Measurements from ENCODE around the gene SNED1. TPM values are rescaled to one million over a fixed set of nuclear protein-coding genes. Genes with fewer than 3 reads are reported as not detected.

SNED1 gene
- total RNA-seq, 1 experiment from 2014 or later = 2.8 TPM

GRCh38 chr2:240981280-240981679 is 17.1 kb upstream of the SNED1 start:
- H3F3A ChIP-seq (ENCODE audit: insufficient read depth, low read depth) = no peaks in the 10 kb centered on the region
- intact Hi-C loops (cut with micrococcal nuclease; ENCODE audit: unreplicated experiment) = no loop called here
- no peaks in the 10 kb centered on the region for H3K36me3 ChIP-seq (ENCODE audit: low read depth)
- no peaks in the 10 kb centered on the region for H3K79me2 ChIP-seq (ENCODE audit: low read depth)
- no peak overlapping the region for H2AFZ ChIP-seq
- no peak overlapping the region for H3K4me2 ChIP-seq
- no TSS peak for BruUV-seq (replicated peaks)
- H3K4me3 ChIP-seq = no peak overlapping the region
- TF ChIP-seq EZH2 (IDR thresholded peaks at IDR 0.05; ENCODE audit: low read depth) = no peak
- no peak for TF ChIP-seq CTCF (conservative IDR thresholded peaks at IDR 0.05)
- no peak for DNase-seq
- CTCF ChIA-PET = no interaction called here
- H3K27me3 ChIP-seq (ENCODE audit: insufficient read depth, low read depth) = peaks cover 31% of the 10 kb centered on the region
- H3K9me3 ChIP-seq (ENCODE audit: insufficient read depth, low read depth) = no peaks in the 10 kb centered on the region
- H4K20me1 ChIP-seq (ENCODE audit: insufficient read depth) = no peaks in the 10 kb centered on the region
- H3K9me2 ChIP-seq (ENCODE audit: insufficient read depth) = no peaks in the 10 kb centered on the region
- POLR2A ChIA-PET (ENCODE audit: unreplicated experiment) = no interaction called here
- no peaks in the 10 kb centered on the region for H3K4me1 ChIP-seq (replicated peaks; ENCODE audit: insufficient read depth)
- H3K27ac ChIP-seq = no peak overlapping the region

GRCh38 chr2:240981871-240982800 is 16.3 kb upstream of the SNED1 start:
- CTCF ChIA-PET = no interaction called here
- POLR2A ChIA-PET (ENCODE audit: unreplicated experiment) = interaction anchor here (0.8 kb wide), 1 partner anchor 11 kb away, joined by 5 read pairs; no protein-coding TSS in a partner anchor
- BruUV-seq (replicated peaks) = no TSS peak

GRCh38 chr2:240982821-240983281 is 15.6 kb upstream of the SNED1 start:
- intact Hi-C loops (cut with micrococcal nuclease; ENCODE audit: unreplicated experiment) = no loop called here
- CTCF ChIA-PET = interaction anchor here (0.7 kb wide), 1 partner anchor 67 kb away, joined by 4 read pairs; no protein-coding TSS in a partner anchor
- H2AFZ ChIP-seq = no peak overlapping the region

More at GRCh38 chr2:240981871-240982800, 16.3 kb upstream of the SNED1 start:
- Histone ChIP-seq H3K27ac (no peak overlapping the region), H3K9me3 (ENCODE audit: insufficient read depth, low read depth) (no peaks in the 10 kb centered on the region), H3K4me2 (no peak overlapping the region), H3K4me1 (replicated peaks; ENCODE audit: insufficient read depth) (peaks cover 6% of the 10 kb centered on the region; the same call in 1 of the 2 replicates), H2AFZ (no peak overlapping the region), H3K9me2 (ENCODE audit: insufficient read depth) (no peaks in the 10 kb centered on the region), H4K20me1 (ENCODE audit: insufficient read depth) (no peaks in the 10 kb centered on the region), H3K4me3 (no peak overlapping the region), H3K36me3 (ENCODE audit: low read depth) (no peaks in the 10 kb centered on the region), H3F3A (ENCODE audit: insufficient read depth, low read depth) (no peaks in the 10 kb centered on the region), H3K79me2 (ENCODE audit: low read depth) (no peaks in the 10 kb centered on the region), H3K27me3 (ENCODE audit: insufficient read depth, low read depth) (peaks cover 31% of the 10 kb centered on the region)
- TF ChIP-seq EZH2 (IDR thresholded peaks at IDR 0.05; ENCODE audit: low read depth) (no peak), CTCF (conservative IDR thresholded peaks at IDR 0.05) (no peak)
- intact Hi-C loops (cut with micrococcal nuclease; ENCODE audit: unreplicated experiment) = no loop called here
- DNase-seq = no peak

More at GRCh38 chr2:240982821-240983281, 15.6 kb upstream of the SNED1 start:
- no peaks in the 10 kb centered on the region for H3K9me3 ChIP-seq (ENCODE audit: insufficient read depth, low read depth)
- no peaks in the 10 kb centered on the region for H3K9me2 ChIP-seq (ENCODE audit: insufficient read depth)
- H3K79me2 ChIP-seq (ENCODE audit: low read depth) = no peaks in the 10 kb centered on the region
- no peaks in the 10 kb centered on the region for H3K36me3 ChIP-seq (ENCODE audit: low read depth)
- POLR2A ChIA-PET (ENCODE audit: unreplicated experiment) = no interaction called here
- 0 out of 2 replicates have a peak overlapping the region, but pooled peaks have one; percentile 49 for H3K4me2 ChIP-seq
- no TSS peak for BruUV-seq (replicated peaks)
- no peak for DNase-seq
- peaks cover 31% of the 10 kb centered on the region for H3K27me3 ChIP-seq (ENCODE audit: insufficient read depth, low read depth)
- H3F3A ChIP-seq (ENCODE audit: insufficient read depth, low read depth) = no peaks in the 10 kb centered on the region
- H3K4me1 ChIP-seq (replicated peaks; ENCODE audit: insufficient read depth) = peaks cover 13% of the 10 kb centered on the region; the same call in 1 of the 2 replicates
- no peak overlapping the region for H3K4me3 ChIP-seq
- H4K20me1 ChIP-seq (ENCODE audit: insufficient read depth) = no peaks in the 10 kb centered on the region
- no peak overlapping the region for H3K27ac ChIP-seq
- TF ChIP-seq EZH2 (IDR thresholded peaks at IDR 0.05; ENCODE audit: low read depth) = no peak

All from PC-9 (cell line).